Forelimb muscle (tissue), 1 donor: ENCODE results near the gene FRG2C. TPM values are rescaled to one million over a fixed set of nuclear protein-coding genes. Genes with fewer than 3 reads are reported as not detected.
"Not testable (repeated sequence)": the region's sequence is repeated elsewhere in the genome, so short reads cannot be mapped to it uniquely, and the experiment has no call there.

Experiments used
- DNase-seq: peaks from one replicate; pipeline ENCODE4 v3.0.0-alpha.2; 2013; ENCODE audit warnings: low read depth
- polyA plus RNA-seq: library from polyadenylated mRNA; unstranded; fragments of 120-200 nt; gene quantifications from one replicate; pipeline ENCODE4 v1.2.1, GENCODE V29; 2013; ENCODE audit not compliant: insufficient read length

Gene FRG2C
- polyA plus RNA-seq, 1 donor: not detected

GRCh38 chr3:75669348-75670297, 5.5 kb downstream of the FRG2C start:
- DNase-seq: not testable (repeated sequence)

DNA sequence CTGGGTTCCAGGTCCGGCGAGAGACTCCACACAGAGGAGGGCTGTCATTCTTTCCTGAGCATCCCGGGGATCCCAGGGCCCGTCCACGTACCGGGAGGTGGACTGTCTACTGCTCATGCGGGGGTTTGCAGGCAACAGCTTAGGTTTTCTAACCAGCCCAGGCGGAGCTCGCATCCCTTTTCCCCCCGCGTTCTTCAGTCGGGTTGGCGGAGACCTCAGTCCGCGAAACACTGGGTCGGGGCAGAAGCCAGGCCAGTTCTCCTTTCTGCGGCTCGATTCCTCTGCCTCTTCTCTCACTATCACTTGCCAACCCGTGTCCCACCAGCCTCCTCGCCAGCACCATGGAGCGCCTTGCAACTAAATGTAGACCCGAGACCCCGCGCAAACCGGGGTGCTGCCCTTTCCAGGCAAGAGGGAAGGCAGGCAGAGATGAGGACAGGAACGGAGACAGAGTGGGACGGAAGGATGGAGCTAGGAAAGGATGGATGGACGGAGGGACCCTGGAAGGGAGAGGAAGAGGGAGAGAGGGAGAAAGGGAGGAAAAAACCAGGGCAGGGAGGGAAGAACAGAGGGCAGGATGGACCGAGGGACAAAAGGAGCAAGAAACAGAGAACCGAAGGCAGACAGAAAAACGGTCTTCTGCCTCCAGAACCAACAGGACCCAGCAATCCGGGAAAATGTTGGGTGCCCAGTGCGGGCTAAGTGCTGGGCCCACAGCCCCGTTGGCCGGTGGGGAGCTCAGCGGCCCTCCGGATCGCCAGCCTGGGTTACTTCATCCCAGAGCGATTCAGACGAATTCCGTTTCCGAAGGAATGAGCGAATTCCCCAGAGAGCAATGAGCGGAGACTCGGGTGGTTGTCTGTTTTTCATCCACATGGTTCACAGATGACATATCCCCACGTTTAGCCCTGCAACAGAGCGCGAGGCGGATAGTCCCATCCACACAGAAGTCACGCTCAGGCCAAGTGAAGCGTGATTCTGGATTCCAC, 6.5 kb downstream of the FRG2C start:
- DNase-seq: not testable (repeated sequence)

DNA sequence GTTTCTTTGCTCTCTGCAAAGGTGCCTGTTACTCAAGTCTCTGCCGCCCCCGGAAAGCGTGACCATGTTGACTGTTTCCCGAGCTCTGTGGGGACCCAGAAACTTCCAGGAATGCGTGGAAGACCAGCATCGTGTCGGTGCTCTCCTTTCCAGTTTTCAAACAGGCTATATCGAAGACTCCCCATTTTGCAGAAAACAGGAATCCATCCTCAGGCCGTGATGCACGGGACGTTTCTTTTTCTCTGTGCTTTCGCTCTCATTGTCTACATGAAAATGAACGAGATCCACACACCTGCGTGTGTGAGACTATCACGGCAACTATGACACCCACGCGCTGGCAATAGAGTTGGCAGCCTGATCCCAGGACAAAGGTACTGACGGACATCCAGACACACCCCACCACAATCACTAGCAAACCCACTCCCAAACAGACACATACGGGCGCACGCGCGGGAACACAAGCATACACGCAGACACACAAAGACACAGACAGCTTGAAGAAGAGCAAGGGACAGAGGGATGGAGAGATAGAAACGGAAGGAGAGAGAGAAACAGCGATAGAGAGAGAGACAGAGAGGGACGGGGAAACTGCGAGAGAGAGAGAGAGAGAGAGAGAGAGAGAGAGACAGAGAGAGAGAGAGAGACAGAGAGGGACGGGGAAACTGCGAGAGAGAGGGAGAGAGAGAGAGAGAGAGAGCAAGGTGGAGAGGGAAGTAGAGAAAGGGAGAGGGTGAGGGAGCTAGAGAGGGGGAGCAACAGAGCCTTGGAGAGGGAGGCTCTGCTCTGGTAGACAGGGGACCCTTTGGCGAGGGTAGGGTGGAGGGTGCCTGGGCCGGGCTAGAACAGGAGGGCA, 7.4 kb downstream of the FRG2C start:
- DNase-seq: not testable (repeated sequence)

- DNase-seq: not testable (repeated sequence)
These were observed 8.1 kb downstream of the FRG2C start for GRCh38 chr3:75672140-75672775.

GRCh38 chr3:75683965-75684364, 19.8 kb downstream of the FRG2C start:
- DNase-seq: not testable (repeated sequence)

GRCh38 chr3:75687323-75687722, 23.2 kb downstream of the FRG2C start:
- DNase-seq: no peak

DNA sequence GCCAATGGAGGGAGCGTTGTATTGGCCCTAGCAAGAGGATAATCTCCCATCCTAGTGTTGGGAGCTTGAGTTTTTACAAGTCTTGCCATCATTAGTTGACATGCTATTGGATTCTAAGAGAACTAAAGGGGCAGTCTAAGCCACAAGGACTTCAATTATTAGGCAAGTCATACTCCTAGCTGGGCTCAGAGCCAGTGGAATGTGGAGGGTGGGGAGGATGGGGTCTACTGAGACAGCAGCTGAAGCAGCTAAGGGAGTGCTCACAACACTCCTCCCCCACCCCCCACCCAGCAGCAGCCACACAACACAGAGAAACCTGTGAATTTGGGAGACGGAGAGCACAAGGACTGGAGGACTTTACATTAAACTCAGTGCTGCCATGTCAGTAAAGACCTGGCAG, 27.9 kb downstream of the FRG2C start:
- DNase-seq: no peak

Other genes with a start within 250 kb of the FRG2C start
- 7.8 TPM for gene ZNF717, start 121.2 kb downstream of the FRG2C start, polyA plus RNA-seq